HG03045 (cell line): ENCODE measurements around the gene MVD.
A peak's percentile ranks its signal among the peaks of the same experiment; 100 is the strongest.

Experiments used
- ATAC-seq: cut with Tn5 transposase; IDR thresholded peaks from one replicate; pipeline ENCODE4 v1.9.1; 2021; ENCODE audit warnings: mild to moderate bottlenecking, moderate library complexity; ENCODE audit not compliant: unreplicated experiment

MVD gene, protein sequence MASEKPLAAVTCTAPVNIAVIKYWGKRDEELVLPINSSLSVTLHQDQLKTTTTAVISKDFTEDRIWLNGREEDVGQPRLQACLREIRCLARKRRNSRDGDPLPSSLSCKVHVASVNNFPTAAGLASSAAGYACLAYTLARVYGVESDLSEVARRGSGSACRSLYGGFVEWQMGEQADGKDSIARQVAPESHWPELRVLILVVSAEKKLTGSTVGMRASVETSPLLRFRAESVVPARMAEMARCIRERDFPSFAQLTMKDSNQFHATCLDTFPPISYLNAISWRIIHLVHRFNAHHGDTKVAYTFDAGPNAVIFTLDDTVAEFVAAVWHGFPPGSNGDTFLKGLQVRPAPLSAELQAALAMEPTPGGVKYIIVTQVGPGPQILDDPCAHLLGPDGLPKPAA

DNA sequence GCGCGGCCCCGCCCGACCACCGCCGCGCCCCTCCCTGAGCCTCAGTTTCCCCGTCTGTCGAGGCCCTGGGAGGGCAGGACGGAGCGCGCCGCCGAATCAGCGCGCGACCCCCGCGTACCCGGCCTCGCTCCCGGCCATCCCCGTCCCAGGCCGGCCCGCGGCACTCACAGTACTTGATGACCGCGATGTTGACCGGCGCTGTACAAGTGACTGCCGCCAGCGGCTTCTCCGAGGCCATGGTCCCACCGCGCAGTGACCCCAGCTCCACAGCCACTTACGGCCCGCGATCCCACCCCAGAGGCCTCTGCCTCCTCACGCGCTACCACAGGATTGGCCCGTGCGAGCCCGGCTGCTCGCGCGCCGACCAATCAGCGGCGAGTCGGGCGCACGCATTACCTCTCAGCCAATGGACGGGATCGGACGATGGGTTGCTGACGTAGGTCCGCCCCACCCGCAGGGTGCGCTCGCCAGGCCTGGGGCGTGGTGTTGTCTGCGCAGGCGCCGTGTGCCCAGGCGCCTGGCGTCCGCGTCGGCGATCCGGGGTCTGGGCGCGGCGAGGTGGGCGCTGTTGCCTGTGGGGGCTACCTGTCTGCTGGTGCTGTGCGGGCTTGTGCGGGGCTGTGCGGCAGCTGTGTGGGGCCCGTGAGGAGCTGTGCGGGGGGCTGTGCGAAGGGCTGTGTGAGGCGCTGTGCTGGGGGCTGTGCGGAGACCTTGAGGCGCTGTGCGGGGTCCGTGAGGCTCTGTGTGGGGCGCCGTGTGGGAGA lies at the start of gene MVD:
Gene MVD (minus strand): TSS at position 249 of the 764 bp plus-strand sequence. CDS start 11 bp downstream, at position 238.
- peak; percentile 95 for ATAC-seq

DNA sequence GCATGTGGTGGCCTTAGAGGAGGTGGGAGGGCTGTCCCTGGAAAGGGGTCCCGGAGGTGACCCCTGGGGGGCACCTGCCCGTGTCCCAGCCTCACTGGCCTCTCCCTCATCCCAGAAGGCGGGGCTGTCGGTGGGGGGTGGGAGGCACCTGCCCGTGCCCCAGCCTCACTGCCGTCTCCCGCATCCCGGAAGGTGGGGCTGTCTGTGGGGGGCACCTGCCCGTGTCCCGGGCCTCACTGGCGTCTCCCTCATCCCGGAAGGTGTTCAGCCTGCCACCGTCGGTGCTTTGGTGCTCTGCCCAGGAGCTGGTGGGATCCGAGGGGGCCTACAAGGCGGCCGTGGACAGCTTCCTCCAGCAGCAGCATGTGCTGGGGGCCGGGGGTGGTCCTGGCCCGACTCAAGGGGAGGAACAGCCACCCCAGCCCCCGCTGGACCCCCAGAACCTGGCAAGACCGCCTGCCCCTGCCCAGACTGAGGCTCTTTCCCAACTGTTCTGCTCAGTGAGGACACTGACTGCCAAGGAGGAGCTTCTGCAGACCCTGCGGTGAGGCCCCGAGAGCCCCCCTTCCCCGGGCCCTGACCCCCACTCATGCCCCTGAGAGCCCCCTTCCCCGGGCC lies 49.6 kb upstream of the MVD start:
- no peak for ATAC-seq

DNA sequence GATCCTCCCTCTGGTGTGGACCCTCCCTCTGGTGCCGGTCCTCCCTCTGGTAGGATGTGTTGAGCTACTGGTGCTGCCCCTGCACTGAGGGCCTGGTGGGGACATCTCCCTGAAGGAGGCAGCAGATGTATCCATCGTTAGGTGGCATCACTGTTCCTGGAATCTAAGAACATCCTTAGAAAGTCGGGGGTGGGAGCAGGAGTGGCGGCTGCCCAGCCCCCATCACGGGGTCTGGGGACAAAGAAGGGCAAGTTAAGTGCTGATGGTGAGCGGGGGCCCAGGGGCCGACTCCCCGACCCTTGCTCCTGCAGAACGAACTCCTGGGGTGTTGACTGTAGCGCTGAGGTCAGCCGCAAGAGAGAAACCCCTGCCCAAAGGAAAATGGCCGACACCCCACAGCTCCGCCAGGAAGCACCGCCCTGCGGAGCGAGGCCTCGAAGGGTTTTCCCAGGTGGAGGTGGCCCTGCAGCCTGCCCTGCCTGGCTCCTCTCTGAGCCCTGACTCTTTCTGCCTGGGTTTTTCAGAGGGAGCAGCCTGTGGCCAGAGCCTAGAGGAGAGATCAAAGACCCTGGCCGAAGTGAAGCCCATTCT lies 49.0 kb upstream of the MVD start:
- no peak for ATAC-seq

DNA sequence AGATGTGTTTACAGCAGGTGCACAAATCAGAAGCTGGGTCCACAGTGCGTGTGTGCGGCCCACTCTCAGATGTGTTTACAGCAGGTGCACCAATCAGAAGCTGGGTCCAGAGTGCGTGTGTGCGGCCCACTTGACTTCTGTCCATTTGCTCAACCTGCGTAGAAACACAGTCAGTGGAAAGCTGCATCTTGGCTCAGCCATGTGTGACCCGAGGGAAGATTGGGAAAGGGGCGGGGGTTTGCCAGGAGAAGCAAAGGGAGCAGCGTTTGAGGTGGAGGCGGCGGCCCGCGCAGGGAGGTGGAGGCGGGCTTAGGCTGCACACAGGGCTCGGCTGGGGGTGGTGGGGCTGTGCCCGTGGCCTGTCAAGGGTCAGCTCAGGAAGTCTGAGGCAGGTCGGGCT lies 47.7 kb upstream of the MVD start:
- ATAC-seq: no peak

DNA sequence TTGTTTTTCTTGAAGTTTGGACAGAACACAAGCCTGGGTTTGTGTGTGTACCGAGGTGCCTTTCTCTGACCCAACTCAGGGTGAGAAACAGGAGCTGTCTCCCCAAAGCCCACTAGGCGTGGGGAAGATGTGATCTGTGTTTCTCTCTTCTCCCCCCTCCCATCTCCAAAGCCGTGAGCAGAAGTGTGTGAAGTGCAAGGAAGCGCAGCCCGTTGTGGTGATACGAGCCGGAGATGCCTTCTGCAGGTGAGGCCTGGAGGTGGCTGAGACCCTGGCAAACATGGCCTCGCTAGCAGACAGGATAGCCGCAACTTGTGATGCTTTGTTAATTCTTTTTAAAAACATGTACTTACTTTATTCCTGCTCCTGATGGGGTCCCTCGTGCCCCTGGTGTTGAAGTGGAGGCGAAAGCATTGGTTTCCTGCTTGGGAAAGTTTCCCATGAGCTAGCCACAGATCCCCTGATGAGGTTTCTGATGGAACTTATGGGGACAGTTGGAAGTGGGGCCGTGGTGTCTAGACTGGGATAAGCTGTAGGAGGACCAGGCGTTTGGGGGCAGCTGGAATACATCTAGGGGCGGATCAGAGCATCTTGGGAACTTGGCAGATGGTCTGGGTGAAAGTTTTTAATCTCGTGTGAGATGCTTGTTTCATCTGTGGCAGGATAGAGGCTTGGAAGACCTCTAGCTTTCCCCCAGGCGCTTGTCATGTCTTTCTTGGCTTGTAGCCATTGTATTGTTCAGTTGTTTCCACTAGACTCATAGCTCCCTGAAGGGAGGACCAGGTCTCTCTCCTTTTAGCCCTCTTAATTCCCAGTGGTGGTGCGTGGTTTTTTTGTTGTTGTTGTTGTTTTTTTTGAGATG lies 44.3 kb upstream of the MVD start:
- no peak for ATAC-seq

DNA sequence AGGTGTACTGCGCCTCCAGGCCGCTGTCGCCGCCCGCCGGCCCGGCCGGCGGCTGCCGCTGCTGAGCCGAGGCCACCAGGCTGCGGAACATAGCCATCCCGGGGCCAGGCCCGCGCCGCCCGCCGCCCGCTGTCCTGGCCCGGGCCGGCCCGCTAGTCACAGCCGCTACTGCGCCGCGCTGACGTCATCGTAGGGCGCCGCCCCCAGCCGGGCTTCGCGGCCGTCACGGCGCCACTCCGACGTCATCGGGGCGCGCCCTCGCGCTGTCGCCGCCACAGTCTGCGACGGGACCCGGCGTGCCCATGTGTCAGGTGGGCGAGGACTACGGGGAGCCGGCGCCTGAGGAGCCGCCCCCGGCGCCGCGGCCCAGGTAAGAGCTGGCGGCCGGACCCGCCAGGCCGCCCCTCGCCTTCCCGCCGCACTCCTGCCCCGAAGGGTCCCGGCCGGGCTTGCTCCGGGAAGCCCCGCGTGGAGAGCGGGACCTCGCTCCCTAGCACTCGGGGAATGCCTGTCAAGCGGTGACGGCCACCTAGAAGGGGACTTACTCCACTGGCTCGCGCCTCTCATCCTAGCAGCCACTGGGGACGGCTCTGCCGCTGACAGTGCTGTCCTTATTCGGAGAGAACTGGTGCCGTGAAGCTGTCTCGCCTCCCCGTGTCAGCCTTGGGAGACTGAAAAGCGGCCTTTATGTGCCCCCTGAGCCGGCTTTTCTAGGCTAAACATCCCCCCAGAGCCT lies 43.5 kb upstream of the MVD start, which contains the start of the genes CTU2 and RNF166:
Gene CTU2 (plus strand): TSS at position 275 of the 736 bp plus-strand sequence. CDS start 28 bp downstream, at position 303.
Gene RNF166 (minus strand): TSS at position 180 of the 736 bp plus-strand sequence. CDS start 83 bp downstream, at position 97.
- ATAC-seq: peak; percentile 63

DNA sequence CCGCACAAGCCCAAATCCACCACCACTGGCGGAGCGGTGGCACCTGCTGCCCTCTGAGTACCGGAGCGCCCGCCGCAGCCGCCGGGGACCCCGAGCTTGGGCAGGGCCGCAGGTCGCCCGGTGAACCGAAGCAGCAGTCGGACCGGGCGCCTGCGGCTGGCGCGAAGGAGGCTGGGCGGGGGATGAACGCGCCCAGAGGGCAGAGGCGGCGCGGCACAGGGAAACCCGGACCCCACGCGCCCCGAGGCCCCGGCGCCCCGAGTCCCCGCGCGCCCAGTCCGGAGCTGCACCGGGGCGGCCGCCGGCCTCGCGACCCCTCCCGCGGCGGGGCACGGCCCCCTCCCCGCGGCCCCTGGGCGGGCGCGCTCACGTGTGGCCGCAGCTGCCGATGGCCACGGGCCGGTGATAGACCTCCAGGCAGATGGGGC lies 42.9 kb upstream of the MVD start:
- peak; percentile 14 for ATAC-seq

DNA sequence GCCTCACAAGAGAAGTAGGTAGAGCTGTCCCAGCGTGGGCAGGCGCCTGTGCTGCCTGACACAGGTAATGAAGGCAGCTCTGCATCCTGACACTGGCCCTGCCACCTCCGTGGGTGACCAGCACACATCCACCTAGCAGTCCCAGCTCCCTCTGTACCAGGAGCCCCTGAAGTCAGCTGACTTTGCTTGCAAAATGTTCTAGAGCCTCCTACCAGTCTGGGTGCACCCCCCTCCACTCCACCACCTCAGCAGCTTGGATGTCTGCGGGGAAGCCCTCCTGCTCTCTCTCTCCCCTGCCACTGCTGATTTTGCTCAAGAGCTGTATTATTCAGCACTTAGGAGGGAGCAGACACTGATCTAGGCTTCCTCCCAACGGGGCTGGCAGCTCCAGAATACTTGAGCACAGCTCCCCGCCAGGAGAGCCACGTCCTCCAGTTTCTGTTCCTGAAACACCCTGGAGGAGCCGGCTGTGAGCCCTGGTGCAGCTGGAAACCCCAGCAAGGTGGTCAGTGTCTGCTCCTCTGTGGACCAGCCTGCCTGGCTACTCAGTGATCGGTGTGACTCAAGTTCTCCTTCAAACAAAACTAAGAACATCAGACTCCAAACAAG lies 42.3 kb upstream of the MVD start:
- no peak for ATAC-seq

DNA sequence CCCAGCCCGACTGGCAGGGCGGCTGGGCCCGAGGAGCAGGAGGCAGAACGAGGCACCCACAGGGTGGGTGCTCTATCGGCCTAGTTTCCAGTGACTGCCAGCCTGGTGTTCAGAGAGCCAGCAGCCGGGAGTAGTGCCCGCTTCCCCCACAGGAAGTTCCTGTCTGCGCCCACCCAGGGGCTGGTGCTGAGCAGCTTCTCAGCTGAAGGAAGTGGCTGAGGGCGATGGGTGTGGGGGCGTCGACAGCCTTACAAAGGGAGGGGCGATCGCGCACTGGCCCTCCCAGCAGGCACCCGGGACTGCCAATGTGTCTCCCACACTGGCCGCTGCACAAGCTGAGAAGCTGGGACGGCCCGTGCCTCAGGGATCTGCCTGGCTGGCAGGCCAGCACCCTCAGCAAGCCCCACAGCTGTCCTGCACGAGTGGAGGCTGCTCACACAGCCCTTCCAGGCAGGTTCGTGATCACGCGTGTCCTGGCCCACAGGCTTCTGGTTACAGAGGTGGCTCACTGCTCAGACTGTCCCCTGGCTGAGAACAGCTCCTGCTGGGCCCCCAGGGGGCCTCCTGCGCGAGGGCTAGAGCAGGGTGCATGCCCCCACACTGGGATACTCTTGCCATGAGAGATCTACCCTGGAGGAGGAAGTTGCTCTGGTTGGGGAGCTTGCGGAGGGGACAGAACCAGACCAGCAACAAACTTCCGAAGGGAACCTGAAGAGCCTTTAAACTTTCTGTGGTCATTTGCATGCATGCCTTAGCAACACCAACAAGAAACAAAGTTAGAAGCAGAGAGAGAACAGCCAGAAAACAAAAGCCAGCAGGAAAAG lies 40.8 kb upstream of the MVD start:
- no peak for ATAC-seq

DNA sequence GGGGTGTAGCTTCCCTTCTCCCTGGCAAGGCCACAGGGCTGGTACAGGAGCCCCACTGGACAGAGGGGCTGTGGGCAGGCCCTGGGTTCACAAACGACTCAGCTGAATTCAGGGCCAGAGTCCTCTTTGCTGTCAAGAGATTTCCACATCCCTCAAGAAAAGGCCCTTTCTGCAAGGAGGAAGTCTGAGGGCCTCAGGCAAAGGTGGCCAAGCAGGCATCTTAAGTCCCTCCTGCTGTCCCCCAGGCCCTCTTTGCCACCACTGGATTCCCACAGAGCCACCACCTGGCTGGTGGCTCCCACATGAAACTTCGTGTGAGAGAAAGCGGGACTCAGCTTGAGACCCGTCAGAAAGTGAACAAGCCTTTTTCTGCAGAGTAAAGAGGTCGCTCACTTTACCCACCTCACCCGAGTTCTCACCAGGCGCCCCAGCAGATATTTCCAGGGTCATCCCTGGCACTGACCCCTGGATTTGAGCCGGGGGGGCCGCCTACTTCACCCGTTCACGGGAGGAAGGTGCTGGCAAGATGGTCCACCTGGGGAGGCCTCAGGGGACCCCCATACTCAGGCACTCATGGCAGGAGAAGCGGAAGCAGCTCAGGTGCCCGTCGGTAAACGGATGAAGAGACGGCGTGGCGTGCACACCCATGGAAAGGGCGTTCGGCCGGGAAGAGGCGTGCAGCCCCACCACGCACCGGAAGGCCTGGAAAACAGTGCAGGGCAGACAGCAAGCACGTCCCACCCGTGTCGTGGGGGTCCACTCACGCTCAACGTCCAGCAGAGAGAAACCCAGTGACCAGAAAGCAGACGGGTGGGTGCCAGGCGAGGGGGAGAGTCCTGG lies 39.7 kb upstream of the MVD start:
- no peak for ATAC-seq

DNA sequence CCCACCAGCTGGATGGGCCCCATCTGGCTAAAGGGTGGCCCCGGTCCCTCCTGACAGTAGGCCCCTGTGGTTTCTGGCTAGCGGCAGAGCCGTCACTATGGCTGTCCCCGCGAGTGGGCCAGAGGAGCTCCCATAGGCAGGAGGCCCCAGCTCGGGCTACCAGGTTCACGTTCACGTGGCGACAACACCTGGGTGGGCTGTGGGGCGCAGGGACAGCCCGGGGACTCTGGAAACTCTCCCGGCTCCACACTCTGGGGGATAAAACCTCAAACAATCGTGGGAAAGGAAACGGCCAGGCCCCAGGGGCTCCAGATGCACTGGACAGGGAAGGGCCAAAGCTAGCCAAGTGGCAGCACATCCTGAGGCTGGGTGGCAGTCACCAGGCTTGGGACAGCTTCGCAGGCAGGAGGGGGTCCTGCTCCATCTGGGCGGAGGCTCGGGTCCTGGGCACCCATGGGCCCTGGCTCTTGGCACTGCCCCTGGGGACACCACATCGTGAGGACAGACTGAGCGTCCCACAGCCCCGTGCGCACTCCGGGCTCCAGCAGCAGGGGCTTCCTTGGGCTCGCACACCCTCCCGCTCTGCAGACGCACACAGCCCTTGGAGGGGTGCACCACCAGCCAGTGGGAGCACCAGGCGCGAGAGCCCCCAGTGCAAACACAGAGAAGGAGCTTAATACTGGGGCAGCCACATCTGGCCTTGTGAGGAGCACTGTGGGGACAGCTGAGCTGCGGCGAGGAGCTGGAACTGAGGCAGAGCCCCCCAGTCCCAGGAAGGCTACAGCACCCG lies 38.9 kb upstream of the MVD start:
- ATAC-seq: no peak

DNA sequence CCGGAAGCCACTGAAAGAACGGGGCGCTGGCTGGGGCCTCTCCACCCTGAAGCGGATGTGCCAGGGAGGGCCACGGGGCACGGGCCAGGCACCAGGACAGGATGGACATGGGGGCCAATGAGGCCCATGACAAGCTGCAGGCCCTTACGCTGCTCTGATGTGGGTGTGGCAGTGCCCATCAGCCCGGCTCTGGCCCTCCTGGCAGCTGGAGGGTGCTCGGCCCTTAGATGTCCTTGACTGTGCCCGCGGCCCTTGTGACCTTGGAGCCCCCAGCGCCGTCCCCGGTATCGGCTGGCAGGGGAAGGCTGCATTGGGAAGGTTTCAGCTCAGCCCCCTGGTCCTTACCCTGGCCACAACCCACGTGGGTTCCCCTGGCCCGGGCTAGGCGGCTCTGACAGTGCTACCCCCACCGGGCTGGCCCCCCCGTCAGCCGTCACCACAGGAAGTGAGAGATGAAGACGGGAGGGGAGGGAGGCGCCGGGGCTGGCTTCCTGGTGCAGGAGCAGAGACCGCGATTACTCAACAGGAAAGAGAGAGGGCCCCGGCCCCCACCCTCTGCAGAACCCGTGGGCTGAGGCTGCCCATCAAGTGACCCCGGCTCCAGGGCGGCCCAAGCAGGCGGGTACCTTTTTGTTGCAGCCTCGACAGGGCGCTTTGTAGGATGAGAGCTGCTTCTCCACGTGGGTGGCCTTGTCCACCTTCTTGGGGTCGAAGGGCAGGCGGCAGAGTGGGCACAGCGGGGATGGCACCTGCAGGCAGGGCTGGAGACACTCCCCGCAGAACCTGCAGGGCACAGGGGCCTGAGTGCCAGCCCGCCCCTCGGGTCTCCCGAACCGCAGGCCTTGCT lies 38.0 kb upstream of the MVD start:
- ATAC-seq: peak; percentile 58

DNA sequence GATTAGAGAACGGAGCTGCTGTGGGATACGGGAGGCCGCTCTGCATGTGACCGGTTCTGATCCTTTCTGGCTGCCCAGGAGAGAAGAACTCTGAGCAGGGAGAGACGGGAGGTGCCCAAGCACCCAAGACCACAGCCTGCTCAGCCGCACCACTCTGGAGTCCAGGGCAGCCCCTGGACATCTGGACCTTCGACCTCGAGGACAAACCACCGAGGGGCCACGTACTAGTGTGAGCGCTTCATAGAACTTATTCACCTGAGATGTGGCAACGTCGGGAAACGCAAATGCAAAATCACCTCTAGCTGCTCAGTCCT lies 37.4 kb upstream of the MVD start:
- ATAC-seq: no peak

DNA sequence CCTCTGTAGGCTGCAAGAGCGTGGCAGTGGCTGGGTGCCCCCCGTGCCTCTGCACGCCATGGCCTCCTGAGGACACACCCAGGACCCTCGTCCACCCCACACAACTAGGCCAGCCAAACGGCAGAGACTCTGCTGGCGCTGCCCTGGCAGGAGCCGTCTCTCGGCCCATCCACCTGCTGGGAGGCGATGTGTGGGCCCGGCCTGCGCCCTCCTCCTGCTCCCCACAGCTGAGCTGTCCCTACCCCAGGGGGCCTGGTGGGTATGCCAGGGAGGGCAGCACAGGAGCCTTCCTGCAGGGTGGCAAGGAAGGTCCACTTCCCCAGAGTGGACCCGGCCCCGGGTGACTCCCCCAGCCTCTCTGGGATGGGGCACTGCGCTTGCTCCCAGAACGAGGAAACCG lies 36.3 kb upstream of the MVD start:
- ATAC-seq: no peak

DNA sequence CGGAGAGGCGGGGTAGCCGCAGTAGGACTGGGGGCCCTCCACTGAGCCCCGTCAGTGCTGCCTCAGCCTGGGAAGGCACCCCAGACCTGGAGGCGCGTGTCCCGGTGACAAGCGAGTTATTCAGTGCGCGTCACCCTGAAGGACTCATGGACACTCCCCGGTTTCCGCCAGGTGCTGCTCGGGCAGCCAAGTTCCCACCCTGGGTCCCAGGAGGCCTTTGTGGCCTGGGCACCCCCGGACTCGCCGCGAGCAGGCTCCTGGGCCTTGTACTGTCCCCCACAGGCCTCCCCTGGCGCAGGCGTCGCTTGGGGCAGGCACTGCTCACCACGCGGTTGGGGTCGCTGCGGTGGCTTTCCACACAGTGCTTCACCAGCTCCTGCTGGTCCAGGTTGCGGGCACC lies 35.8 kb upstream of the MVD start:
- ATAC-seq: no peak
